AG09309 (cell line): Measurements from ENCODE around the gene CMIP.
"Not testable (repeated sequence)": the region's sequence is repeated elsewhere in the genome, so short reads cannot be mapped to it uniquely, and the experiment has no call there.

Experiments
- DNase-seq: peaks from one replicate; pipeline ENCODE4 v3.0.0-alpha.2; 2010; ENCODE audit warnings: low read depth
- H3K4me3 ChIP-seq: 2 replicates; pipeline ENCODE4 v1.5.1; 2011; ENCODE audit warnings: mild to moderate bottlenecking, low read depth, low read length, moderate library complexity; ENCODE audit not compliant: control insufficient read depth
- CTCF ChIP-seq: IDR thresholded peaks from 2 replicates; pipeline ENCODE4 v1.5.1; 2011; ENCODE audit warnings: mild to moderate bottlenecking, low read depth, low read length, inconsistent platforms; ENCODE audit not compliant: insufficient read depth, control insufficient read depth; ENCODE audit errors: missing control alignments

The CMIP gene

GRCh38 chr16:81572386-81573144, 128.0 kb downstream of the CMIP start:
- DNase-seq, result no peak
- no peak overlapping the region for H3K4me3 ChIP-seq
- no peak for TF ChIP-seq CTCF

DNA sequence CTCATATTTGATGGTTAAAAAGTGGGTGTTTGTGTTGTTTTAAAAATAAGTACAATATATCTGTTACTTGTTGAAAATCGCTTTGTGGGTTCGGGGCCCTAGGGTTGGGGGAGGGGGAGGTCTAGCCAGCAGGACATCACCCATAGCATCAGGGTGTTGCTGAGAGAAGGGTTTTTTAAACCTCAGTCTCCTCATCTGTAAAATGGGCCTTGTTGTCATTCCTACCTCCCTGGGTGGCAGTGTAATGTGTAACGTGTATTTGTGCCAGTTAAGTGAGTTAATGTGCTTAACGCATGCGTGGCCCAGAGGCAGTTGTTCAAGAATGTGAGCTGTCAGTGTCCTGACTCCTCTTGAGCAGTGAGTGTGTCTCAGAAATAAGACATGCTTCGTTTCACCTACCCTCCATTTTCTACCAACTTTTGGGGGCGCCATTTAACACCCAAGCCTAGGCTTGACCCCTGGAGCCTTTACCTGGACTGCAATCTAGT, 129.0 kb downstream of the CMIP start:
- no peak for TF ChIP-seq CTCF
- no peak for DNase-seq
- no peak overlapping the region for H3K4me3 ChIP-seq

DNA sequence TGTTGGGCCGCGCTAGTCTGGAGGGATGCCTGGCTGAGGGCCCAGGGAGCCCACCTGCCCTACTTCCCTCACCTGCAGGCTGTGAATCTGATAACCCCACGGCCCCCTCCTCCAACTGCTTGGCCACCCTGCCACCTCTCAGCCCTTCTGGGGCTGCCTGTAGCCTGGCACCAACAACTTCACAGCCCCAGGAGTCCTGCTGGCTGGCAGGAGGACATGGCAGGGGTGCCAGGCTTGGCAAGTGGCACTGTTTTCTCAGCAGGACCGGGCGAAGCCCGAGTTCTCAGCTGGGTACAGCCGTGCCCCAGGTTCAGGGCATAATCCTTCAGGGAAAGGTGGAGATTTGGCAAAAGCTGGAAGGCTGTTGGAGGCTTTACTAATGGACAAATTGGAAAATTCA, 129.6 kb downstream of the CMIP start:
- no peak for DNase-seq
- H3K4me3 ChIP-seq, result no peak overlapping the region

GRCh38 chr16:81575307-81575706, 130.7 kb downstream of the CMIP start:
- H3K4me3 ChIP-seq, result no peak overlapping the region
- no peak for DNase-seq
- no peak for TF ChIP-seq CTCF

More for the DNA sequence above, 129.6 kb downstream of the CMIP start:
- TF ChIP-seq CTCF, result no peak

GRCh38 chr16:81575834-81576233, 131.2 kb downstream of the CMIP start:
- DNase-seq, result no peak
- no peak overlapping the region for H3K4me3 ChIP-seq
- TF ChIP-seq CTCF, result no peak

GRCh38 chr16:81576696-81577095, 132.1 kb downstream of the CMIP start:
- TF ChIP-seq CTCF, result no peak
- DNase-seq, result no peak
- no peak overlapping the region for H3K4me3 ChIP-seq

DNA sequence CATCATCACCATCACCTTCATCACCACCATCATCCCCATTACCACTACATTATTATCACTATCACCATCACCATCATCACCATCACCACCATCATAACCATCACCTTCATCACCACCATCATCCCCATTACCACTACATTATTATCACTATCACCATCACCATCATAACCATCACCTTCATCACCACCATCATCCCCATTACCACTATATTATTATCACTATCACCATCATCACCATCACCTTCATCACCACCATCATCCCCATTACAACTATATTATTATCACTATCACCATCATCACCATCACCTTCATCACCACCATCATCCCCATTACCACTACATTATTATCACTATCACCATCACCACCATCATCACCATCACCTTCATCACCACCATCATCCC, 132.7 kb downstream of the CMIP start:
- not testable (repeated sequence) for DNase-seq, H3K4me3 ChIP-seq
